22Rv1 (cell line): ENCODE results near the gene TCTN3.

Experiments used
- CTCF ChIP-seq: fragments of 450-650 bp; IDR thresholded peaks from 2 replicates; pipeline ENCODE4 v1.5.1; 2017; ENCODE audit warnings: mild to moderate bottlenecking
- ZFX ChIP-seq: fragments of 450-650 bp; IDR thresholded peaks from 2 replicates; pipeline ENCODE4 v1.6.1; 2017; ENCODE audit warnings: antibody characterized with exemption, borderline replicate concordance

- TF ChIP-seq CTCF (no peak), ZFX (no peak)
Observed at GRCh38 chr10:95651346-95652060, 42.2 kb downstream of the TCTN3 start.
